Brain microvascular endothelial cell (primary cell): Measurements from ENCODE around the gene IQCN.

Experiments
- DNase-seq: peaks from one replicate; pipeline ENCODE4 v3.0.0-alpha.2; 2020
- H3K27ac ChIP-seq: fragments of 250-450 bp; sonication (Bioruptor Pico); 2 replicates; pipeline ENCODE4 v1.5.1; 2020; ENCODE audit warnings: mild to moderate bottlenecking, moderate library complexity
- H3K27me3 ChIP-seq: fragments of 250-450 bp; sonication (Bioruptor Pico); replicated peaks from 2 replicates; pipeline ENCODE4 v1.5.1; 2020; ENCODE audit warnings: mild to moderate bottlenecking
- H3K36me3 ChIP-seq: fragments of 250-450 bp; sonication (Bioruptor Pico); replicated peaks from 2 replicates; pipeline ENCODE4 v1.5.1; 2020; ENCODE audit warnings: mild to moderate bottlenecking
- H3K4me3 ChIP-seq: 2 replicates; pipeline ENCODE4 v1.5.1; 2011; ENCODE audit warnings: low read depth, mild to moderate bottlenecking, control low read depth, low read length, moderate library complexity
- CTCF ChIP-seq: IDR thresholded peaks from 2 replicates; pipeline ENCODE4 v1.5.1; 2011; ENCODE audit warnings: low read depth, mild to moderate bottlenecking, moderate library complexity, low read length, control low read depth, inconsistent platforms; ENCODE audit errors: missing control alignments
- in situ Hi-C: cut with HindIII; loops from 2 replicates; pipeline ENCODE4 v1.10.0; 2017; ENCODE audit warnings: low sequenced_read_pairs, low pct_ligation_motif_present

IQCN gene

GRCh38 chr19:18254546-18255503, 19.4 kb downstream of the IQCN start:
- no peak overlapping the region for H3K27ac ChIP-seq
- H3K36me3 ChIP-seq: no peaks in the 10 kb centered on the region
- no peak overlapping the region for H3K4me3 ChIP-seq
- H3K27me3 ChIP-seq: peaks cover 3% of the 10 kb centered on the region
- in situ Hi-C loops: no loop called here
- TF ChIP-seq CTCF: peak; percentile 4
- DNase-seq: no peak

GRCh38 chr19:18253716-18254115, 20.5 kb downstream of the IQCN start:
- no peak for TF ChIP-seq CTCF
- no peak for DNase-seq
- no peak overlapping the region for H3K4me3 ChIP-seq
- in situ Hi-C loops: no loop called here
- no peak overlapping the region for H3K27ac ChIP-seq
- no peaks in the 10 kb centered on the region for H3K36me3 ChIP-seq
- peaks cover 3% of the 10 kb centered on the region for H3K27me3 ChIP-seq

- no peak overlapping the region for H3K4me3 ChIP-seq
- no peak for DNase-seq
- no peaks in the 10 kb centered on the region for H3K36me3 ChIP-seq
- TF ChIP-seq CTCF: no peak
- in situ Hi-C loops: no loop called here
- peaks cover 3% of the 10 kb centered on the region for H3K27me3 ChIP-seq
- no peak overlapping the region for H3K27ac ChIP-seq
Observed at GRCh38 chr19:18253130-18253529, 21.1 kb downstream of the IQCN start.

GRCh38 chr19:18252370-18252717, 21.9 kb downstream of the IQCN start:
- in situ Hi-C loops: no loop called here
- TF ChIP-seq CTCF: no peak
- Histone ChIP-seq H3K36me3 (no peaks in the 10 kb centered on the region), H3K4me3 (no peak overlapping the region), H3K27ac (no peak overlapping the region), H3K27me3 (peaks cover 3% of the 10 kb centered on the region)
- no peak for DNase-seq

- H3K36me3 ChIP-seq: no peaks in the 10 kb centered on the region
- peaks cover 3% of the 10 kb centered on the region for H3K27me3 ChIP-seq
- no peak overlapping the region for H3K4me3 ChIP-seq
- in situ Hi-C loops: no loop called here
- no peak overlapping the region for H3K27ac ChIP-seq
- peak; percentile 43 for DNase-seq
- TF ChIP-seq CTCF: peak; percentile 94
Observed at GRCh38 chr19:18251587-18252369, 22.5 kb downstream of the IQCN start.
